Measurements from ENCODE around the gene KCNMB4.

DNA sequence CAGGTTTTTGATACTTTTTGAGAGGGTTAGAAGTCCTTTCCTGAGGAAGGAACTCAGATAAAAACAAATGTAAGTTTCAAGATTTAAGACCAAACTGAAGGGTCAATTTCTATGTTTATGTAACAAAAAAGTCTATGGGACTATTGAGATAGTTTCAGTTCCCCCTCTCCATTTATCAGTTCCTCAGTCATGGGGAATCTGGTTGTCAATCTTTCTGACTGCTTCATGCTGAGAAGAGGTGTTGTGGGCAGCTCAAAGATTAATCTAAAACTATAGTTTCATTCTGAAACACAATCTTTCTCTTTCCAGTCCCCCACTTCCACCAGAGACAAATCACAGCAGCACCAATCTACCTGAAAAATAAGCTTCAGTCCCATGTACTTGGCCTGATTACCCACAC, 93.7 kb downstream of the KCNMB4 start:
- TF ChIP-seq POLR2A (IDR thresholded peaks at IDR 0.05; ENCODE audit: low read depth, low read length): no peak
- TF ChIP-seq, protein P1, sequence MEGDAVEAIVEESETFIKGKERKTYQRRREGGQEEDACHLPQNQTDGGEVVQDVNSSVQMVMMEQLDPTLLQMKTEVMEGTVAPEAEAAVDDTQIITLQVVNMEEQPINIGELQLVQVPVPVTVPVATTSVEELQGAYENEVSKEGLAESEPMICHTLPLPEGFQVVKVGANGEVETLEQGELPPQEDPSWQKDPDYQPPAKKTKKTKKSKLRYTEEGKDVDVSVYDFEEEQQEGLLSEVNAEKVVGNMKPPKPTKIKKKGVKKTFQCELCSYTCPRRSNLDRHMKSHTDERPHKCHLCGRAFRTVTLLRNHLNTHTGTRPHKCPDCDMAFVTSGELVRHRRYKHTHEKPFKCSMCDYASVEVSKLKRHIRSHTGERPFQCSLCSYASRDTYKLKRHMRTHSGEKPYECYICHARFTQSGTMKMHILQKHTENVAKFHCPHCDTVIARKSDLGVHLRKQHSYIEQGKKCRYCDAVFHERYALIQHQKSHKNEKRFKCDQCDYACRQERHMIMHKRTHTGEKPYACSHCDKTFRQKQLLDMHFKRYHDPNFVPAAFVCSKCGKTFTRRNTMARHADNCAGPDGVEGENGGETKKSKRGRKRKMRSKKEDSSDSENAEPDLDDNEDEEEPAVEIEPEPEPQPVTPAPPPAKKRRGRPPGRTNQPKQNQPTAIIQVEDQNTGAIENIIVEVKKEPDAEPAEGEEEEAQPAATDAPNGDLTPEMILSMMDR (conservative IDR thresholded peaks at IDR 0.05; ENCODE audit: low read depth, low read length): no peak
- no peak for TF ChIP-seq MAFK (IDR thresholded peaks at IDR 0.05; ENCODE audit: low read depth, low read length)
- TF ChIP-seq RCOR1 (IDR thresholded peaks at IDR 0.05; ENCODE audit: insufficient replicate concordance, low read length): no peak
- no peak for TF ChIP-seq NFE2L2 (IDR thresholded peaks at IDR 0.05; ENCODE audit: low read depth, low read length)
- TF ChIP-seq SMC3 (IDR thresholded peaks at IDR 0.05; ENCODE audit: low read depth, low read length): no peak
- no peak for TF ChIP-seq CEBPB (IDR thresholded peaks at IDR 0.05; ENCODE audit: low read depth, low read length)
- no peak for TF ChIP-seq BHLHE40 (IDR thresholded peaks at IDR 0.05; ENCODE audit: low read depth, low read length)
- TF ChIP-seq FOS (IDR thresholded peaks at IDR 0.05; ENCODE audit: low read depth, low read length): no peak
- TF ChIP-seq, protein P2, sequence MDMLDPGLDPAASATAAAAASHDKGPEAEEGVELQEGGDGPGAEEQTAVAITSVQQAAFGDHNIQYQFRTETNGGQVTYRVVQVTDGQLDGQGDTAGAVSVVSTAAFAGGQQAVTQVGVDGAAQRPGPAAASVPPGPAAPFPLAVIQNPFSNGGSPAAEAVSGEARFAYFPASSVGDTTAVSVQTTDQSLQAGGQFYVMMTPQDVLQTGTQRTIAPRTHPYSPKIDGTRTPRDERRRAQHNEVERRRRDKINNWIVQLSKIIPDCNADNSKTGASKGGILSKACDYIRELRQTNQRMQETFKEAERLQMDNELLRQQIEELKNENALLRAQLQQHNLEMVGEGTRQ (IDR thresholded peaks at IDR 0.05; ENCODE audit: low read depth, low read length): no peak
- TF ChIP-seq RAD21 (IDR thresholded peaks at IDR 0.05; ENCODE audit: low read length): no peak
- TF ChIP-seq, protein P3, sequence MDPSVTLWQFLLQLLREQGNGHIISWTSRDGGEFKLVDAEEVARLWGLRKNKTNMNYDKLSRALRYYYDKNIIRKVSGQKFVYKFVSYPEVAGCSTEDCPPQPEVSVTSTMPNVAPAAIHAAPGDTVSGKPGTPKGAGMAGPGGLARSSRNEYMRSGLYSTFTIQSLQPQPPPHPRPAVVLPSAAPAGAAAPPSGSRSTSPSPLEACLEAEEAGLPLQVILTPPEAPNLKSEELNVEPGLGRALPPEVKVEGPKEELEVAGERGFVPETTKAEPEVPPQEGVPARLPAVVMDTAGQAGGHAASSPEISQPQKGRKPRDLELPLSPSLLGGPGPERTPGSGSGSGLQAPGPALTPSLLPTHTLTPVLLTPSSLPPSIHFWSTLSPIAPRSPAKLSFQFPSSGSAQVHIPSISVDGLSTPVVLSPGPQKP (IDR thresholded peaks at IDR 0.05; ENCODE audit: borderline replicate concordance, low read depth, low read length): no peak
- no peak for TF ChIP-seq CHD1 (IDR thresholded peaks at IDR 0.05; ENCODE audit: low read depth, low read length)
- no peak for TF ChIP-seq MXI1 (IDR thresholded peaks at IDR 0.05; ENCODE audit: borderline replicate concordance, low read depth, low read length)
